Measurements from ENCODE around the gene OTOF.

Gene OTOF

GRCh38 chr2:26495705-26496297, 17.9 kb upstream of the OTOF start:
- TF ChIP-seq POLR2A (IDR thresholded peaks at IDR 0.05; ENCODE audit: low read depth, low read length): no peak
- FAIRE-seq (no peak), DNase-seq (ENCODE audit: insufficient read length) (no peak)

- DNase-seq (ENCODE audit: insufficient read length): no peak
- TF ChIP-seq POLR2A (IDR thresholded peaks at IDR 0.05; ENCODE audit: low read depth, low read length) (no peak), POLR2AphosphoS5 (IDR thresholded peaks at IDR 0.05; ENCODE audit: low read depth, low read length) (no peak), TAF1 (IDR thresholded peaks at IDR 0.05; ENCODE audit: borderline replicate concordance, low read depth, low read length) (no peak)
- no peak for FAIRE-seq
Observed at GRCh38 chr2:26494891-26495290, 17.0 kb upstream of the OTOF start.

- no peak for DNase-seq (ENCODE audit: insufficient read length)
- FAIRE-seq: no peak
- TF ChIP-seq POLR2AphosphoS5 (IDR thresholded peaks at IDR 0.05; ENCODE audit: low read depth, low read length) (no peak), TAF1 (IDR thresholded peaks at IDR 0.05; ENCODE audit: borderline replicate concordance, low read depth, low read length) (no peak), POLR2A (IDR thresholded peaks at IDR 0.05; ENCODE audit: low read depth, low read length) (no peak)
Observed at GRCh38 chr2:26494199-26494598, 16.3 kb upstream of the OTOF start.

- no peak for DNase-seq (ENCODE audit: insufficient read length)
- TF ChIP-seq POLR2AphosphoS5 (IDR thresholded peaks at IDR 0.05; ENCODE audit: low read depth, low read length): no peak
- no peak for TF ChIP-seq TAF1 (IDR thresholded peaks at IDR 0.05; ENCODE audit: borderline replicate concordance, low read depth, low read length)
- no peak for TF ChIP-seq POLR2A (IDR thresholded peaks at IDR 0.05; ENCODE audit: low read depth, low read length)
- no peak for FAIRE-seq
Observed at GRCh38 chr2:26493566-26493965, 15.6 kb upstream of the OTOF start.

- no peak for TF ChIP-seq TAF1 (IDR thresholded peaks at IDR 0.05; ENCODE audit: borderline replicate concordance, low read depth, low read length)
- no peak for TF ChIP-seq POLR2AphosphoS5 (IDR thresholded peaks at IDR 0.05; ENCODE audit: low read depth, low read length)
- no peak for TF ChIP-seq POLR2A (IDR thresholded peaks at IDR 0.05; ENCODE audit: low read depth, low read length)
- no peak for DNase-seq (ENCODE audit: insufficient read length)
- no peak for FAIRE-seq
Observed at GRCh38 chr2:26492749-26493515, 15.0 kb upstream of the OTOF start.

- no peak for FAIRE-seq
- no peak for DNase-seq (ENCODE audit: insufficient read length)
- no peak for TF ChIP-seq POLR2A (IDR thresholded peaks at IDR 0.05; ENCODE audit: low read depth, low read length)
- no peak for TF ChIP-seq TAF1 (IDR thresholded peaks at IDR 0.05; ENCODE audit: borderline replicate concordance, low read depth, low read length)
- TF ChIP-seq POLR2AphosphoS5 (IDR thresholded peaks at IDR 0.05; ENCODE audit: low read depth, low read length): no peak
Observed at GRCh38 chr2:26491563-26492167, 13.7 kb upstream of the OTOF start.

GRCh38 chr2:26489213-26489850, 11.4 kb upstream of the OTOF start:
- FAIRE-seq: no peak
- TF ChIP-seq POLR2A (IDR thresholded peaks at IDR 0.05; ENCODE audit: low read depth, low read length) (no peak), POLR2AphosphoS5 (IDR thresholded peaks at IDR 0.05; ENCODE audit: low read depth, low read length) (no peak), TAF1 (IDR thresholded peaks at IDR 0.05; ENCODE audit: borderline replicate concordance, low read depth, low read length) (no peak)
- DNase-seq (ENCODE audit: insufficient read length): no peak

GRCh38 chr2:26488463-26489212, 10.7 kb upstream of the OTOF start:
- FAIRE-seq (no peak), DNase-seq (ENCODE audit: insufficient read length) (no peak)
- TF ChIP-seq POLR2AphosphoS5 (IDR thresholded peaks at IDR 0.05; ENCODE audit: low read depth, low read length): no peak
- no peak for TF ChIP-seq POLR2A (IDR thresholded peaks at IDR 0.05; ENCODE audit: low read depth, low read length)
- TF ChIP-seq TAF1 (IDR thresholded peaks at IDR 0.05; ENCODE audit: borderline replicate concordance, low read depth, low read length): no peak

GRCh38 chr2:26487192-26487591, 9.3 kb upstream of the OTOF start:
- TF ChIP-seq TAF1 (IDR thresholded peaks at IDR 0.05; ENCODE audit: borderline replicate concordance, low read depth, low read length): no peak
- FAIRE-seq (no peak), DNase-seq (ENCODE audit: insufficient read length) (no peak)

- DNase-seq (ENCODE audit: insufficient read length): no peak
- FAIRE-seq: no peak
- TF ChIP-seq POLR2A (IDR thresholded peaks at IDR 0.05; ENCODE audit: low read depth, low read length) (no peak), TAF1 (IDR thresholded peaks at IDR 0.05; ENCODE audit: borderline replicate concordance, low read depth, low read length) (no peak), POLR2AphosphoS5 (IDR thresholded peaks at IDR 0.05; ENCODE audit: low read depth, low read length) (no peak)
Observed at GRCh38 chr2:26486789-26487188, 8.9 kb upstream of the OTOF start.

GRCh38 chr2:26485725-26486418, 7.9 kb upstream of the OTOF start:
- FAIRE-seq: no peak
- no peak for DNase-seq (ENCODE audit: insufficient read length)
- no peak for TF ChIP-seq TAF1 (IDR thresholded peaks at IDR 0.05; ENCODE audit: borderline replicate concordance, low read depth, low read length)
- TF ChIP-seq POLR2AphosphoS5 (IDR thresholded peaks at IDR 0.05; ENCODE audit: low read depth, low read length): no peak
- TF ChIP-seq POLR2A (IDR thresholded peaks at IDR 0.05; ENCODE audit: low read depth, low read length): no peak

All from GM12892 (cell line).